Measurements from ENCODE around the gene BBS9.
A peak's percentile ranks its signal among the peaks of the same experiment; 100 is the strongest.

BBS9 gene

GRCh38 chr7:33627741-33628140 lies 498.4 kb downstream of the BBS9 start:
- DNase-seq, result no peak

DNA sequence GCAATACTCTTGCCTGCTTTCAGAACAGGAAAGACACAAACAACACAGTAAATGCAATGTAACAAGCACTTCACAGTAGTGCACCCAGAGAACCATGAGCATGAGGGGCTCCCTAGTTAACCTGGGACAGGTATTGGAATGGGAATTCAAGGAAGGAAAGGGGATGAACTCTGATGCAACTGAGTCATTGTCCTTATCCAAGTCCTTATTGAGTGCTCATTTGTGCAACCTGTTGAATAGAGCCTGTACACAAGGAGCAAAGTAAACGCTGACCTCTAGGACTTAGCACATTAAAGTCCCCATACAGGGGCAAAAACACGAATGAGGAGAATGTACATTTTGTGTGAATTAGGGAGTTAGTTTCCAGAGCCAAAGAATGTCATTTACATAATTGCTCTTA lies 499.5 kb downstream of the BBS9 start:
- no peak for DNase-seq

- no peak for DNase-seq
Observed at GRCh38 chr7:33630359-33630758, 501.0 kb downstream of the BBS9 start.

- no peak for DNase-seq
Observed at GRCh38 chr7:33632322-33632721, 503.0 kb downstream of the BBS9 start.

GRCh38 chr7:33632840-33633525 lies 503.6 kb downstream of the BBS9 start:
- DNase-seq, result no peak

DNA sequence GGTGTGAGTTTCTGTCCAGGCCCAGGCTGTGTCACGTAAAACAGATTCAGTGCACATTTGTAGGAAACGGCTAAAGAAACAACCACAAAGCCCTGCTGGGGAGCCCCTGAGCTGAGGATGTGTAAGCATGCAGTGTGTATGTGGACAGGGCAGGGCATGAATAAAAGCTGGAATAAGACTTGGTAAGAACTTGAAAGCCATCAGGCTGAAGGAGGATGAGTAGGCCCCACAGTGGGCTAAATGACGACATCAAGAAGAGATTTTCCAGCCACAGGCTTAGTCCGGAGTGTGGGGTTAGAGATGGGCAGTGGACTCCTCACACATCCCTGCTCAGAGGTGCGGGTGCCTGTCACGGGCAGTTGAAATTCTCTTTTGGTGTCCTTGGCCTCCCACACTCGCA lies 505.2 kb downstream of the BBS9 start:
- DNase-seq, result no peak

DNA sequence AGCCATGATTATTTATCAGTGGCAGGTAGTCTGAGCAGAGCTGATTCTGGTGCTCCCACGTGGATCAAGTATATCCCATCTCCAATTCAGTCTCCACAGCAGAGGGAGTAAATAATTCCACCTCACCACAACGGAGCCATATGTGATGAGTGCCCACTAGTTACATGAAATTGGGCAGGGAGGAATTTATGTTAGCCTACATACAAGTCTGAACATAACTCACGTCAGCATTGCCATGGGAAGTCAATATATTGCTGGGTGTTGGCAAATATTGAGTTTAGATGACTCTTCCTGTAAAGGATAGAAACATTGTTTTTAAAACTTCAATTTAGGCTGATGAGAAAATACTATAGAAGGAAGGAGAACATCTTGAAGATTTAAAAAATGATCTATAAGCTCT lies 507.0 kb downstream of the BBS9 start:
- no peak for DNase-seq

DNA sequence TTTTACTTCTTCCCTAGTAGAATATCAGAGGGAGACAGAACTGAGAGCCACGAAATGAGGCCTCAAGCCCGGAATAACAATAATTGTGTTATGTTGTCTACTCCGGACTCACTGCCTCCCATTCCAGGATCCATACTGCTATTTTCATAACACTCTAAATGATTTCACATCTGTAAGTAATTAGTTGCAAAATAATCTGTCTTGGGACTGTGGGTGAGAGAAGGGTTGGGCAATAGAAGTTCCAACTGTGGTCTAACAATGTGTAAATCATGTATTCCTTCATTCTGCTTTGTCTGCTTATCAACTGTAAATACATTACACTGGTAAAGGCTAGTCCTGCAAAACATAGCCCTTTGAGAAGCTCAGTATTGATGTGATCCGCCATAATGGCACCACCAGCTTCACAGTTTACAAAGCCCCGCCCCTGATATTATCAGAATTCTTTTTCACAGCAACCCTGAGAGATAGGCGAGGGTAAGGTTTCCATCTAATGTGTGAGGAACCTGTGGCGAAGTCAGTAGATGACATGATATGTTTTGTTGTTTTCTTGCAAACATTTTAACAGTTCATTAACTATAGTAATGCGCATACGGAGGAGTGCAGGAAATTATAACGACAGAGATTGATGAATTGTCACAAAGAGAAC lies 510.3 kb downstream of the BBS9 start:
- DNase-seq, result no peak

- DNase-seq, result peak; percentile 35
Observed at GRCh38 chr7:33640741-33641140, 511.4 kb downstream of the BBS9 start.

DNA sequence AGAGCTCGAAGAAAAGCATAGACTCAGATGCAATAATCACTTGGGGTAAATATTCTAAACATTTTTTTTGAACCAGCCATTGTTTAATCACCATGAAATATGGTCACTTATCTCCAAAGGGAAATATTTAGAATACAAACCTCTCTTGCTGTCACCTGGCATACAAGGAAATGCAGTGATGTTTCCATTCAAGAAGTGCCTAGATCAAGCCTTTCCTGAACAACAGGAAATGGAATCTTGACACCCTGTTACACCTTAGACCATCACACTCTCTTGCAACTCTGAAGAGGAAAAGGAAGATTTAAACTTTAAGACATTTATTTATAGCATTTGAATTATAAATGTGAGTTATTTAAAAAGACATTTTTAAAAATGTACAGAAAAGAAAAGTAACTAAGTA lies 512.9 kb downstream of the BBS9 start:
- DNase-seq, result no peak

GRCh38 chr7:33643530-33643929 lies 514.2 kb downstream of the BBS9 start:
- DNase-seq, result no peak

DNA sequence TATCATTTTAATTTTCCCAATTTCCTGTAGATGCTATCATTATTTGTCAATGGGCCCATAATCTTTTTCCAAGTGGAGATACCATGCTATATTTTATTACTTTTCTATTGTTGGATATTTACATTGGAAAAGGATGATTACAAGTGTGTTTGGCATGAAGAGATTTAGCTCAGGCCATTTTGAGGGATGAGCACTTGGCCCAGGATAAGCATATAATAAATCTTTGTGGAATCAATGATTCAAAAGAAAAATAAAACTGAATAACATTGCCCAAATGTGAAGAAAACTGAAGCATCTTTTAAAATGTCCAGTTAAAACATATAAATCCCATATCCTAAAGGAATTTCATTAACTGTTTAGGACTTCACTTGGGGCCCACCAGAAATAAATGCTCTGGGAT lies 515.1 kb downstream of the BBS9 start:
- DNase-seq, result no peak

GRCh38 chr7:33645104-33645503 lies 515.7 kb downstream of the BBS9 start:
- DNase-seq, result no peak

DNA sequence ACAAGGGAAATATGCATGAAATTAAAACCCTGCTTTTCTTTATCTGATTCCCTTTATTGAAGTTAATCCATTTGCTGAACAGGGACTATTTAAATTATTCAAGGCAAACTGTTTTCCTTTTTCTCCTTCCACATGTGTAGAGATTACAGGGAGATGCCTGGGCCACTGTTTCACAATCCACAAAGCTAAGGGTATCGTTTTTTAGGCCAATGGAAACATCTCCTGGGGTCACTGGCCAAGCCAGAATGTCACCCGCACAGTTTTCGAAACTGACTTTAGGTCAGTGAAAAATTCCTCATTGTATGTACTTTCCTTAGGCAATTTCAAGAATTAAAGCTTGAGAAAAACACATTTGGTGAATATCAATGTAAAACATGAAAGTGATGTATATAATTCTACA lies 516.8 kb downstream of the BBS9 start:
- no peak for DNase-seq

DNA sequence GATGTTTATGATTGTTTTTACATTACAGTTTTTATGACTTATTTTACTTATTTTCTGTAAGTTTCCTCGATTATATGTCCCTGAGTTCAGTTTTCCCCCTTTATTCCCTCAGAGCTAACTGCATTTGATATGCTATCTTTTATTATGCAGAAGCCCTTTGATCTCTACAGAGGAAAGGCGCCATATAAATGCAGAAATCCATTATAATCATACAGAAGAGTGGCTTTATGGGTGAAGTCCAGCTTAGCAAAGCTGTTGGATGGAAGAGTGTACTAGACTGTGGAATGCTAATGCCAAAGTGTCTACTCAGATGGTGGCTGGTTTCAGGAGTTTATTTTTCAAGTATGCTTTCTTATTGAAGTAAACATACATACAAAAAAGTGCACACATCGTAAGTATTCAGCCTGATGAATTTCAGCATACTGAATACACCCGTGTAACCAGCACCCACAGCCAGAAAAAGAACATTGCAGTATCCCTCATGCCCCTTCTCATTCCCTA lies 517.6 kb downstream of the BBS9 start:
- no peak for DNase-seq

DNA sequence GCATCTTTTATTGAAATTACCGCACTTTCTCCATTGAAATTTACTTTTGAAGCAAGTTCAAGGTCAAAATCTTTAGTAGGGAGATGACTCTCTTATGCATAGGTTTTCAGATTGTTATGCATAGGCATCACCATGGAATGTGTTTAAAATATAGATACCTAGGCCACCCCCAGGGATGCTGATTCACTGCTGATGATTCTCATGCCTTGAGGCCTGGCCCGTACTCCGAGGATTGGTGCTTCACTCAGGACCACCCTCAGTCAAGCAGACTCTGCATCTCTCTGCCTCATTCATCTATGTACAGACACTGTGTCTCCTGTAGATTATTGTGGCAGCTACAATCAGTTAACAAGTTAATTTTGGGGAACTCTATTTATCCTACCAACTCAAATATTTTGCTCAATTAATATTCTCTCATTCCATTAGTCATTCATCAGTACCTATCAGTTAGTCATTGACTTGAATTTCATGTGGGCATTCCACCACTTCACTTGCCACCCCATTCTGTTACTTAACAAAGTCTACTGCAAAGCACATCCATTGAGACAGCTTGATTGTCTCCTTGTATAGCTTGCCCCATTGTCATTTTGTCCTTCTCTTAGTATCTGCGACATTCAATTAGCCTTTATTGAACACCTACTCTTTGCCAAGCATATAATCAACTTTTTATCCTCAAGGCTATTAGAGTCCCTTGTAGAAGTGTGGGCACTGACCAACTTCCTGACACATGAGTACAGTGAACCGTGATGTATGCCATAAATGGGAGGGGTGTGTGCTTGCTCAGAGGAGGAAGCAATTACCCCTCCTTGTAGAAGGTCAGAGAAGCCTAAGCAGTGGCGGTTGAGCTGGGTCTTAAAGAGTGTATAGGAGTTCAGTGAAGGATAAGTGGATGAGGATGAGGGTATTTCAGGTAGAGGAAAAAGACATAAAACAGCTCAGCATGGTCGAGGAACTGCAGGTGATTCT lies 520.4 kb downstream of the BBS9 start:
- DNase-seq, result no peak

GRCh38 chr7:33650828-33651227 lies 521.5 kb downstream of the BBS9 start:
- no peak for DNase-seq

DNA sequence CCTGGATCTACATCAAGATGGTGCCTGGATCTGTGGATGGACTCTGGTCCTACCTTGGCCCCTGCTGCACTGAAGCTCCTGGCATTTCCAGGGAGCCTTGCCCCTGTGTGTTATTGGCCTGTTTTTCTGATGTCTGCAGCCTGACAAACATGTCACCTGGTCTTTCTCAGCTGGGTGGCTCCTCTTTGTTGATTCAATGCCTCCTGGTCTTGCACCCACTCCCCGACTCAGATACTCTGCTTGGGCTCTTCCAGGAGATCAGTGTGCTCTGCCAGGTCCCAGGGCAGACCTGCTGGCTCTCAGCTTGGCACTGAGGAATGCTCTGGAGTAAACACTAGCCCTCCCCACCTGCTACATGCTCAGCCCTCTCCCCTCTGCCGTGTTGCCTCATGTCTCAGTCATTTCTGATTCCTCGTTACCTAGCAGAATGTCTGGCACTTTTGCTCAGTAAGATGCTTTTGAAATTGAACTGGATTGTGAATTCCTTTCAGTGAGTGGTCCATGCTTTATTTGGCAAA lies 522.7 kb downstream of the BBS9 start:
- DNase-seq, result no peak

DNA sequence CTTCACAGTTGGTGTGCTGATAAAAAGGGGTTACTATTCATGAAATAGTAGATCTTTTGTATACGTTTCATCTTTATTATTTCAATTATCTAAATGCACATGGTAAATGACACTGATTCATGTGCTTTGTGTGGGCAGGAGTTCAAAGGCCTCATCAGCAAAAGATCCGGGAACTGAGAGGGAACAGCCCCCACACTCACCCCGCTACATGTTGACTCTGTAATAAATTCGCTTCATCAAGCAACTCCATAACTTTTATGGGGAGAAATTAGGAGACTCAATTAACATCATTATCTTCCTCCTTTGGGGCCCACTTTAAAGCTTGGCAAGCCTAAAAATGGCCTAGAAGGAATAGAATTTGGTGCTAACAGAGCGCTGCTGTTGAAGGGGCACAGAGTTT lies 525.3 kb downstream of the BBS9 start:
- DNase-seq, result no peak

All from NCI-H1694 treated with DMSO at 0.1 percent for 48 hours (cell line).